IMR-90 (cell line): ENCODE measurements around the gene MIB1. TPM values are rescaled to one million over a fixed set of nuclear protein-coding genes. Genes with fewer than 3 reads are reported as not detected.

ENCODE experiments used
- ATAC-seq: fragments of 200-7000 bp; cut with Tn5 transposase; 2 replicates; pipeline ENCODE4 v1.9.1; 2020; ENCODE audit warnings: low read depth, mild to moderate bottlenecking, moderate library complexity
- BruUV-seq: library from RNA; stranded (reverse); fragments of 400-500 nt; replicated peaks from 2 replicates; lab custom pipeline; 2021; lab: Mats Ljungman, UMichigan
- CTCF ChIA-PET: fragments of 300-600 bp; formaldehyde crosslinking; extraction: SDS; loops from one replicate; lab custom pipeline; 2021; ENCODE audit warnings: antibody characterized with exemption; lab: Yijun Ruan, JAX
- POLR2A ChIA-PET: fragments of 300-600 bp; sonication (Branson Sonifier 250); formaldehyde crosslinking; loops from one replicate; lab custom pipeline; 2022; ENCODE audit warnings: antibody characterized with exemption; ENCODE audit not compliant: unreplicated experiment; lab: Charles Lee
- DNase-seq: peaks from one replicate; pipeline ENCODE4 v3.0.0; 2013
- H2AFZ ChIP-seq: replicated peaks from 2 replicates; pipeline ENCODE3; 2013; ENCODE audit warnings: low read length, mild to moderate bottlenecking; ENCODE audit not compliant: poor library complexity
- H2AK5ac ChIP-seq: 2 replicates; pipeline ENCODE4 v1.6.1; 2013; ENCODE audit warnings: low read depth, low read length, inconsistent platforms
- H2AK9ac ChIP-seq: replicated peaks from 2 replicates; pipeline ENCODE3; 2013; ENCODE audit warnings: mild to moderate bottlenecking, low read depth, low read length, moderate library complexity; ENCODE audit not compliant: poor library complexity
- H2BK120ac ChIP-seq: 2 replicates; pipeline ENCODE4 v1.6.1; 2013; ENCODE audit warnings: low read depth, low read length, inconsistent platforms
- H2BK15ac ChIP-seq: 3 replicates; pipeline ENCODE4 v1.6.1; 2013; ENCODE audit warnings: low read depth, low read length, inconsistent platforms
- H2BK20ac ChIP-seq: 2 replicates; pipeline ENCODE4 v1.6.1; 2013; ENCODE audit warnings: low read depth, mild to moderate bottlenecking, inconsistent platforms, low read length, moderate library complexity
- H2BK5ac ChIP-seq: 2 replicates; pipeline ENCODE4 v1.6.1; 2013; ENCODE audit warnings: mild to moderate bottlenecking, low read depth, low read length, inconsistent platforms; ENCODE audit not compliant: poor library complexity, severe bottlenecking
- H3K14ac ChIP-seq: replicated peaks from 2 replicates; pipeline ENCODE4 v1.6.1; 2013; ENCODE audit warnings: low read depth, low read length, inconsistent platforms
- H3K18ac ChIP-seq: 2 replicates; pipeline ENCODE4 v1.6.1; 2013; ENCODE audit warnings: low read depth, low read length, control low read depth
- H3K23ac ChIP-seq: 2 replicates; pipeline ENCODE4 v1.6.1; 2013; ENCODE audit warnings: low read depth, low read length, inconsistent platforms
- H3K27ac ChIP-seq: 2 replicates; pipeline ENCODE4 v1.5.1; 2013; ENCODE audit warnings: mild to moderate bottlenecking, control low read depth, low read length; ENCODE audit not compliant: insufficient read depth
- H3K27me3 ChIP-seq: 2 replicates; pipeline ENCODE4 v1.6.1; 2013; ENCODE audit warnings: low read length; ENCODE audit not compliant: control insufficient read depth, insufficient read depth
- H3K36me3 ChIP-seq: 2 replicates; pipeline ENCODE4 v1.6.1; 2013; ENCODE audit warnings: low read length, mixed read lengths; ENCODE audit not compliant: control insufficient read depth, insufficient read depth
- H3K4ac ChIP-seq: 2 replicates; pipeline ENCODE4 v1.6.1; 2013; ENCODE audit warnings: low read depth, low read length, inconsistent platforms
- H3K4me1 ChIP-seq: 2 replicates; pipeline ENCODE4 v1.6.1; 2013; ENCODE audit warnings: low read length, mixed read lengths; ENCODE audit not compliant: control insufficient read depth, insufficient read depth
- H3K4me2 ChIP-seq: 2 replicates; pipeline ENCODE4 v1.6.1; 2013; ENCODE audit warnings: low read depth, mild to moderate bottlenecking, control low read depth, low read length, moderate library complexity
- H3K4me3 ChIP-seq: 2 replicates; pipeline ENCODE4 v1.5.1; 2013; ENCODE audit warnings: low read depth, mild to moderate bottlenecking, control low read depth, low read length, moderate library complexity; ENCODE audit not compliant: insufficient read depth
- H3K56ac ChIP-seq: 2 replicates; pipeline ENCODE4 v1.6.1; 2013; ENCODE audit warnings: low read length, inconsistent platforms; ENCODE audit not compliant: insufficient read depth; ENCODE audit errors: extremely low read depth
- H3K79me1 ChIP-seq, 2 experiments: 2 replicates each; pipeline ENCODE4 v1.6.1; 2013; ENCODE audit warnings: low read length in 2 of 2, inconsistent platforms in 1 of 2, low read depth in 1 of 2
- H3K9ac ChIP-seq: 2 replicates; pipeline ENCODE4 v1.6.1; 2013; ENCODE audit warnings: low read depth, low read length, control low read depth
- H3K9me1 ChIP-seq: 2 replicates; pipeline ENCODE4 v1.6.1; 2013; ENCODE audit warnings: low read length, inconsistent platforms; ENCODE audit not compliant: insufficient read depth
- H3K9me3 ChIP-seq: 2 replicates; pipeline ENCODE4 v1.6.1; 2013; ENCODE audit warnings: low read length; ENCODE audit not compliant: control insufficient read depth, insufficient read depth
- H4K20me1 ChIP-seq: 2 replicates; pipeline ENCODE4 v1.6.1; 2013; ENCODE audit warnings: low read length, inconsistent platforms; ENCODE audit not compliant: insufficient read depth
- H4K5ac ChIP-seq: 2 replicates; pipeline ENCODE4 v1.6.1; 2013; ENCODE audit warnings: mild to moderate bottlenecking, low read depth, low read length, control low read depth
- H4K8ac ChIP-seq, 2 experiments: 2 replicates each; pipeline ENCODE4 v1.6.1; 2013; ENCODE audit warnings: low read depth in 2 of 2, low read length in 2 of 2, control low read depth in 1 of 2, inconsistent platforms in 1 of 2
- H4K91ac ChIP-seq: 2 replicates; pipeline ENCODE4 v1.6.1; 2013; ENCODE audit warnings: low read depth, low read length, inconsistent platforms; ENCODE audit not compliant: insufficient read depth
- CEBPB ChIP-seq: IDR thresholded peaks from 2 replicates; pipeline ENCODE4 v1.6.1; 2012; ENCODE audit warnings: low read depth, low read length, improper control_type of control experiment
- CHD1 ChIP-seq: IDR thresholded peaks from 2 replicates; pipeline ENCODE4 v1.6.1; 2012; ENCODE audit warnings: low read depth, low read length, improper control_type of control experiment
- FOS ChIP-seq: fragments of 150-350 bp; IDR thresholded peaks from 2 replicates; pipeline ENCODE4 v1.6.1; 2016; ENCODE audit warnings: low read depth, low read length
- MAFK ChIP-seq: IDR thresholded peaks from 2 replicates; pipeline ENCODE4 v1.6.1; 2012; ENCODE audit warnings: low read depth, low read length, improper control_type of control experiment
- MAZ ChIP-seq: IDR thresholded peaks from 2 replicates; pipeline ENCODE4 v1.6.1; 2012; ENCODE audit warnings: low read depth, mild to moderate bottlenecking, low read length, improper control_type of control experiment, moderate library complexity, borderline replicate concordance
- NFE2L2 ChIP-seq: fragments of 150-350 bp; IDR thresholded peaks from 2 replicates; pipeline ENCODE4 v1.6.1; 2016; ENCODE audit warnings: low read depth, mild to moderate bottlenecking, low read length
- RFX5 ChIP-seq: IDR thresholded peaks from 2 replicates; pipeline ENCODE4 v1.8.0; 2012; ENCODE audit warnings: low read depth, mild to moderate bottlenecking, low read length, moderate library complexity
- SMC3 ChIP-seq: fragments of 150-350 bp; IDR thresholded peaks from 2 replicates; pipeline ENCODE4 v1.6.1; 2016; ENCODE audit warnings: low read depth, mild to moderate bottlenecking, antibody characterized with exemption, low read length, moderate library complexity
- WGBS, 2 experiments: methylation state at CpG; one replicate each; pipeline versions ENCODE4 v1.1.5 to v1.1.7; 2013; ENCODE audit warnings: missing lambda C conversion rate in 2 of 2; ENCODE audit not compliant: insufficient read length in 1 of 2; ENCODE audit errors: extremely low coverage in 2 of 2; 5-methylcytosine and 5-hydroxymethylcytosine counted together
- dilution Hi-C: fragments of 300-500 bp; cut with HindIII; formaldehyde crosslinking; loops from one replicate; pipeline ENCODE4 v1.14.3; 2018; ENCODE audit warnings: low sequenced_read_pairs; ENCODE audit not compliant: unreplicated experiment
- in situ Hi-C: fragments of 300-500 bp; cut with MboI; formaldehyde crosslinking; loops from 3 replicates; pipeline ENCODE4 v1.14.3; 2019; ENCODE audit warnings: low sequenced_read_pairs, inconsistent platforms, mixed read lengths
- intact Hi-C: fragments of 100-400 bp; cut with micrococcal nuclease; formaldehyde crosslinking; loops from 2 replicates; pipeline ENCODE4 v1.10.0; 2022
- polyA plus RNA-seq, 3 experiments: library from polyadenylated mRNA; depleted of rRNA; stranded (reverse); fragments of >200 nt; gene quantifications; 2 replicates each; pipeline ENCODE4 v1.2.3, GENCODE V29; 2012; ENCODE audit warnings: low replicate concordance in 1 of 3
- total RNA-seq: library from RNA; depleted of rRNA; stranded (reverse); fragments of >200 nt; gene quantifications from 2 replicates; pipeline ENCODE4 v1.2.3, GENCODE V29; 2012
- TF ChIP-seq, protein P1 (sequence below): fragments of 150-350 bp; IDR thresholded peaks from 2 replicates; pipeline ENCODE4 v1.6.1; 2016; ENCODE audit warnings: low read depth, mild to moderate bottlenecking, low read length, moderate library complexity, borderline replicate concordance

Gene MIB1
- total and polyA plus RNA-seq, 2 of the 4 experiments (the other 2 are of a cell fraction): 5.9 to 80.1 TPM

DNA sequence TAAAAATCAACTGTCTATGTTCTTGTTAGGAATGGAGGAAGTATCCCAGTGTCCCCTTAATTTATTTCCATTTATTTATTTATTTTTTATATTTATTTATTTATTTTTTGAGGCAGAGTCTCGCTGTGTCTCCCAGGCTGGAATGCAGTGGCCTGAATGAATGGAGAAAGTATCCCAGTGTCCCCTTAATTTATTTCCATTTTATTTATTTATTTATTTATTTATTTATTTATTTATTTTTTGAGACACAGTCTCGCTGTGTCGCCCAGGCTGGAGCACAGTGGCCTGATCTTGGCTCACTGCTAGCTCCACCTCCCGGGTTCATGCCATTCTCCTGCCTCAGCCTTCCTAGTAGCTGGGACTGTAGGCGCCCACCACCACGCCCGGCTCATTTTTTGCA is 34.1 kb downstream of the MIB1 start:
- no TSS peak for BruUV-seq
- intact Hi-C loops: no loop called here
- Histone ChIP-seq H3K4me1 (peaks cover 2% of the 10 kb centered on the region; the same call in 1 of the 2 replicates), H3K56ac (no peak overlapping the region), H3K4me3 (no peak overlapping the region), H4K8ac (no peak overlapping the region), H3K9me3 (no peaks in the 10 kb centered on the region), H3K27ac (no peak overlapping the region), H2AK5ac (no peak overlapping the region), H3K9ac (no peak overlapping the region), H3K9me1 (no peaks in the 10 kb centered on the region), H2AFZ (no peak overlapping the region), H3K36me3 (peaks cover 6% of the 10 kb centered on the region), H2BK5ac (no peak overlapping the region), H3K4me2 (no peak overlapping the region), H4K20me1 (no peaks in the 10 kb centered on the region), H3K4ac (no peak overlapping the region), H2BK15ac (no peak overlapping the region), H2AK9ac (no peak overlapping the region), H4K5ac (no peak overlapping the region), H3K79me1 (peaks cover 6 to 15% of the 10 kb centered on the region in 2 experiments; a peak in 2 of 4 replicates), H3K18ac (no peak overlapping the region), H3K23ac (no peak overlapping the region), H3K27me3 (no peaks in the 10 kb centered on the region), H2BK120ac (no peak overlapping the region), H4K91ac (no peak overlapping the region), H2BK20ac (no peak overlapping the region), H3K14ac (no peak overlapping the region)
- WGBS, 2 experiments: 83% methylated on average over 4 of the region's 7 CpGs; no CpG with 5 or more reads in 1 of the 2 experiments
- no peak for DNase-seq
- CTCF ChIA-PET: no interaction called here
- TF ChIP-seq MAFK (no peak), FOS (no peak), NFE2L2 (no peak), MAZ (no peak), SMC3 (no peak), CHD1 (no peak), CEBPB (no peak), RFX5 (no peak)
- TF ChIP-seq, protein P1, sequence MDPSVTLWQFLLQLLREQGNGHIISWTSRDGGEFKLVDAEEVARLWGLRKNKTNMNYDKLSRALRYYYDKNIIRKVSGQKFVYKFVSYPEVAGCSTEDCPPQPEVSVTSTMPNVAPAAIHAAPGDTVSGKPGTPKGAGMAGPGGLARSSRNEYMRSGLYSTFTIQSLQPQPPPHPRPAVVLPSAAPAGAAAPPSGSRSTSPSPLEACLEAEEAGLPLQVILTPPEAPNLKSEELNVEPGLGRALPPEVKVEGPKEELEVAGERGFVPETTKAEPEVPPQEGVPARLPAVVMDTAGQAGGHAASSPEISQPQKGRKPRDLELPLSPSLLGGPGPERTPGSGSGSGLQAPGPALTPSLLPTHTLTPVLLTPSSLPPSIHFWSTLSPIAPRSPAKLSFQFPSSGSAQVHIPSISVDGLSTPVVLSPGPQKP: no peak
- dilution Hi-C loops: no loop called here
- POLR2A ChIA-PET: no interaction called here
- in situ Hi-C loops: no loop called here
- ATAC-seq: no peak
